SK-N-MC (cell line): ENCODE data around the gene LMTK2.

Experiments used
- EZH2 ChIP-seq: fragments of 200-600 bp; sonication (generic); IDR thresholded peaks from one replicate; pipeline ENCODE4 v1.6.1; 2017; ENCODE audit warnings: antibody characterized with exemption
- FOXP2 ChIP-seq: optimal IDR thresholded peaks from 2 replicates; pipeline ENCODE3; 2011; ENCODE audit warnings: mild to moderate bottlenecking, moderate library complexity; ENCODE audit not compliant: insufficient read depth; ENCODE audit errors: extremely low read length, control extremely low read depth

DNA sequence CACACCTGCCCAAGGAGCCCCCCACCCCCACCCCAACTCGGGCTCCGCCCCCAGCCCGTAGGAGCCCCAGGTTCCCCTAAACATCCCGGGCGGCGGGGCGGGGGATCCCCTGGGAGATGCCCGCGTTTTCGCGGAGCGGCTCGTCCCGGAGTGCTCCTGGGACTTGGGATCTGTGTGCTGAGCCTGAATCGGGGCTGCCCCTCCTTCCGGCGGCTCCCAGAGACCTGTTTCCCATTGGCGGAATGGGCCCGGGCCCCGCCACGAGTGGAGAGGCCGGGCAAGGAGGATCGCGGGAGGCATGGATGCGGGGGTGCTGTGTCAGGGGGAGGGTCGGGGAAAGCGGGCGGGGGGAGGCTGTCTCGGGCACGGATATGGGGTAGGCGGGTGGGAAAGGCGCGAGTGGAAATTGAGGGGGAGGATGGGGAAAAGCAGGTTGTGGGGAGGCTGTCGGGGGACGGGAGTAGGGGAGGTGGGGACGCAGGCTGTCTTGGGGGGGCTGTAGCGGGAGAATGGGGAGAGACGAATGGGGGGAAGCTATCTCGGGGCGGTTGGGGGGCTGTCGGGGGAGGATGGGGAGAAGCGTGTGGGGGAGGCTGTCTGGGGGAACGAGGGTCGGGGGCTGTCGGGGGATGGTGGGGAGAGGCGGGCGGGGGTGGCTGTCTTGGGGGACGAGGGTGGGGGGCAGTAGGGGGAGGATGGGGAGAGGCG is 104.0 kb downstream of the LMTK2 start:
- TF ChIP-seq FOXP2 (no peak), EZH2 (no peak)
